Stimulated activated CD8-positive, alpha-beta memory T cell treated with anti-CD3 and anti-CD28 coated beads, Interleukin-12 subunit alpha, Interleukin-12 subunit beta, amount 100 ng/mL, for 1 hour (primary cell): ENCODE measurements around the gene TRPM3.

Source experiments
- DNase-seq: peaks from one replicate; pipeline ENCODE4 v3.0.0-alpha.2; 2020; ENCODE audit warnings: low read depth

TRPM3 gene

DNA sequence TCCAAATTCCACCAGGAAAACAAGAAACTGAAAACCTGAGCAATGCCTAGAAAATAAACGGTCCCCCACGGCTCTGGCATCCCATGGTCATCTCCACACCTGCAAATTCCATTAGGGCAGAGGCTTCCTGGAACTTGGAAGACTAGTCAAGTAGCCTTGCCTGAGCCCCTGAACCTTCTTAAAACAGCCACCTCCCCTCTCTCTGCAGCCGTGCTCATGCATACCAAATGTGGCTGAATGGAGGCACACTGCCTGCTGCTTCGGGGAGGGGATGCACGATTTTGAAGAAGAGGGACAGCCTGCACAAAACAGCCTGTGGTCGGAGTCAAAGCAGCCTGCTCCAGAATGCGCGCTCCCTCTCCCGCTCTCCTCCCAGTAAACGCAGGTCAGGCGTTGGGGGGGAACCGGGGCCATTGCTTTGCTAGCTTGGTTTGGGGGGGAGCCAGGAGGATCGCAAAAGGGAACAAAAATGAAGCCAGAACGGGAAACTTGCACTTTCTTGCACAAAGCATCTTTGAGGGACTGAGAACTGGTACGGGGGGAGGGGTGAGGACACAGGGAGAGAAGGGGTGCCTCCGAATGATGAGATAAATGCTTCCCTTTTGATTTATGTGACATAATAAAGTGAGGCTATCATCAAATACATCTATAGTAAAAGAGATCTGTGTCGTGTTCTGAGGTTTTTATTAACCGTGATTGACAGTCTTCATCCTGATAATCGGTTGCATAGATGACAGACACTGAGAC lies at the start of gene TRPM3:
Gene TRPM3, minus strand, starts transcription at position 347 of the 747 bp plus-strand sequence. Its CDS starts 267 bp downstream, at position 80.
- no peak for DNase-seq

DNA sequence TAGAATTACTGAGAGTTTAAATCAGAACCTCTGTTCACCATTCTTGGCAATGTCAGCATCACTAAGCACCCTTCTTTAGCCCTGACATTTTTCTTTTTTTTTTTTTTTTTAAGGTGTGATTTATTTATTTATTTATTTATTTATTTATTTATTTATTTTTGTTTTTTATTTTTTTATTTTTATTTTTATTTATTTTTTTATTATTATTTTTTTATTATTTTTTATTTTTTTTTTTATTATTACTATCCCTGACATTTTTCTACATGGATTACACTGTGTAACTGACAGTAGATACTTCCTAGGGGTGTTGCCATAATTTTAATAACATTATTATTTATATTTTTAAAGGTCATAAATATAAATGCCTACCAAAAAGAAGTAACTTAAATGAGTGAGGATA lies 47.0 kb upstream of the TRPM3 start:
- no peak for DNase-seq

DNA sequence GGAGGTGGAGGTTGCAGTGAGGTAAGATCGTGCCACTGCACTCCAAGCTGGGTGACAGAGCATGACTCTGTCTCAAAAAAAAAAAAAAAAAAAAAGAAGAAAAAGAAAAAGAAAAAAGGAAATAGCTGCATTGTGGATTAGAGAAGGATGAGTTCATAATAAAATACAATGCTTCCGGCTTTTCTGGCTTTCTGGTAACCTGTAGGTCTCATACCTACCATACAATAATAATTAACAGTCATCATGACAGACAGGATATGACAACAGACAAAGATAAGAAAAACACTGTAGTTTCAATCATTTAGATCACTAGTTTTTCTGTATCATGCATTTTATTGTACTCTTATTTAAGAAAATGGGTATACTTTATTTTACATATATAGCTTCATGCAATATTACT lies 40.7 kb upstream of the TRPM3 start:
- DNase-seq, result no peak

DNA sequence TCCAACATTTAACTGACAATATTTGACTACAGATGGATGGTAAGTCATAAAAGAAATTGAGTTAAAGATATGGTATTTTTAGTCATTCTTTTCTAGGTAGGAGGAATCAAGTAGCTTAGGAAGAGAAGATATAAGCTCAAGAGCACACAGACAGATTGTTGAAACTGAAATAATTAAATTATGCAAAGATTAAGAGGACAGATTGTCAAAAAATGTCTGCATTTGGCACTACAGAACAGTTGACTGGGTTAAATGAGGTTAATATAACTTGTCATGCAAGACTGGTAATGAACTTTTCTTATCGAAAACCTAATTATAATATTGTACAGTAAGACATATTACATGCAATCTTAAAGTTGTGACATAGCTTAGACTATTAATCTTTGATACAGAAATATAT lies 36.3 kb upstream of the TRPM3 start:
- no peak for DNase-seq

DNA sequence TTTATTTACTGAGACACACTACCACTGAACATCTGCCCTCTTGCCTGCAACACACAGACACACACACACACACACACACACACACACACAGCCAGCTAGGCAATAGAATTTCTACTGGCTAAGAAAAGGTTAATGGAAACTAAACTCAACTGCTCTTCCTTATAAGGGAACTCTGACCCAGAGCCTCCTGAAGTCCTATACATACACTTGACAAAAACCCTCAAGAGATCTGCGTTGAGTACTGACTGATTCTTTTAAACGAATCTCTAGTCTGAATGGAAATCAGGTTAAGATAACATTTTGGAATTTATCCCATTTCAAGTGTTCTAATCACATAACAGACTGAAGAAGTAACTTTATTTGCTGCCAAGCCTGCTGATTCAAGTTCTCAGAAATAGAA lies 25.9 kb upstream of the TRPM3 start:
- no peak for DNase-seq

DNA sequence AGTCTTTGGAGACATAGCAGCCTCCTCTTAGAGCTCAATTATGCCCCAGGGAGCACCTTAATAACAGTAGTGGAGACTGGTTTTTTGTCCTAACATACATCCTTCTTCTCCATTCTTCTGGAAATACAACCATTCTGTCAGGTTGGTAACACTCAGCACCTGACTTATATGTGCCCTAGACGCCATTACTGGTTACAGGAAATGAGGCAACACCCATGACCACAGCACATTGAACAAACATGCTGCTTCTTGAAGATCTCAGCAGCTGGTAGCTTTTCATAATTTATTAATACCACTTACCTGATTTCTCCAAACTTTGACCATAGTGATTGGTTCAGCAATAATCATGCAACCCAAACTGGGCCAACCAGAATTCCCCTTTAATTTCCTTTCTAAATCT lies 25.1 kb upstream of the TRPM3 start:
- DNase-seq, result no peak

DNA sequence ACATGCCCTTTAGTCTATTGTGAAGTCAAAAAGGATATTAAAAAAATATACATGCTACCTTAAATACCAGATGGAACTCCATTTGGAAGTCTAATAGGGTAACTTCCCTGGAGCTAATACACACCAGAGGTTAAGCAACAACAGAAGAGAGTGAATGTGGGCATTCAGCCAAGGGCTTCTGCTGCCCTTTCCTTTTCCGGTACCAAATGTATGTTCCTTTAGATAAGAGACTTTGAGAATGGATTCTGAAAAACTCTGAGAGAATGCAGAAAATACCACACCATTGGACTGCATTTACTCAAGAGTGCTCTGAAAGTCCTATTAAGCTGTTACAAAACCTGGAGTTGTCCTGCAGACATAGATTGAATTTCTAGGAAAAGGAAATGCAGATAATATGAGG lies 23.8 kb upstream of the TRPM3 start:
- DNase-seq, result no peak

DNA sequence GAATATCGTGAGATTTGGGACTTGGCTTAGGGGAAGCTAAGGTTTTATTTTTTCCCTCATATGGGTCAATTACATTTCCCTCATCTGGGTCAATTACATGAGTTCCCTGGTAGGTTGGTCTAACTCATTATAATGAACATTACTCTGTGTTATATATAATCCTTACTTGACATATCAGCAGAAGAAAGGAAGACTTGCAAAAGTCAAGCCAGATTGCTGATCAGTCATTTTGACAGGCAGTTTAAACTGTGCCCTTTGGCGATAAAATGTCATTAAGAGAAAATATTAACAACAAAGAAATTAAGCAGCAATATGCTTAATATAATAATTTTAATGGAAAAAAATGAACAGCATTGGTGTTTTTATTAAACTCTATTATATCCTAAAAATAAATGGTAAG lies 23.1 kb upstream of the TRPM3 start:
- no peak for DNase-seq

DNA sequence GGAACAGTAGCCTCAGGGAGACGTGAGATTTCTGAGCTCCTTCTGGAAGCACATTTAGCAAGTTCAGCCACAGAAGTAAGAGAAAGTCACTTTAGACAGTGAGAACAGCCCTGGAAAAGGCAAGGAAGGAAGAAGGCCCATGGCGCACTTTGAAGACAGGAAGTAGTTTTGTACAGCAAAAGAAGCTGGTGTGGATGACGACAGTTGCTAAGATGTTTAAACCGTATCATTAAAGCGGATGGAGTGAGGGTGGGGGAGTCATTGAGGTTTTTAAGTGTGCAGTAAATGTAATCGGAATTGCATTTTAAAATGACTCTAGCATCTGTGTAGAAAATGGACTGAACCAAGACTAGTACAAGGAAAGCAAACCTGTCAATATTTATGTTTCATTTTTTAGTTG lies 15.3 kb upstream of the TRPM3 start:
- DNase-seq, result no peak

DNA sequence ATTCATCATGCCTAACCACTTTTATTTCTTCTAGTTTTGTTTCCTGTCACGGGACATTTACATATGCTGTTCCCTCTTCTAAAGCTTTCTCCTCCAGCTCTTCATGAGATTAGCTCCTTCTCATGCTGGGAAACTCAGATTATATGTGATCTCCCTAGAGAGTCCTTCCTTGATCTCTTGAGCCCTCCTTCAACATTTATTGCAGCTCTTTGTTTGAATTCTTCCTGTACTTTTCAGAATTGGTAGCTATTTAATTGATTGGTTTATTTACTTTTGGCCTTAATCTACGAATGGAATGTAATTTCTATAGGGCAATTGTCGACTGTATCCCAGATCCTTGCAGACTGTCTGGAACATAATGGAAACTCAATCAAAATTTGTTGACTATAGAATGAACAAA lies 9.7 kb upstream of the TRPM3 start:
- no peak for DNase-seq

- no peak for DNase-seq
Observed at GRCh38 chr9:71130521-71130920, 9.1 kb upstream of the TRPM3 start.

GRCh38 chr9:71128796-71129195 lies 7.4 kb upstream of the TRPM3 start:
- DNase-seq, result no peak

GRCh38 chr9:71127301-71127700 lies 5.9 kb upstream of the TRPM3 start:
- DNase-seq, result no peak

- no peak for DNase-seq
Observed at GRCh38 chr9:71122421-71122820, 1.0 kb upstream of the TRPM3 start.

DNA sequence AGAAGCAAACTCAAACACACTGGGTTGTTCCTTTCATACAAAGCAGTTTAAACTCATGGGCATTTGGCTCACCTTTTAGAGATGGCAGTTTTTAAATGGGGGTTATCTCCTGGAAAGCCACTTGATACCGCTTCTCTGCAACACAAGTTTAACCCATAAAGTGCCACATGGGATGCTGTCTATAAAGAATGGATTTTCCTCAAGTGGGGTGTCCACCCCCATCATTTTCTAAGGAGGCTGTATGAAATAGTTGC lies 528 bp upstream of the TRPM3 start:
- no peak for DNase-seq

- DNase-seq, result no peak
Observed at GRCh38 chr9:71120501-71121247, 747 bp downstream of the TRPM3 start.

DNA sequence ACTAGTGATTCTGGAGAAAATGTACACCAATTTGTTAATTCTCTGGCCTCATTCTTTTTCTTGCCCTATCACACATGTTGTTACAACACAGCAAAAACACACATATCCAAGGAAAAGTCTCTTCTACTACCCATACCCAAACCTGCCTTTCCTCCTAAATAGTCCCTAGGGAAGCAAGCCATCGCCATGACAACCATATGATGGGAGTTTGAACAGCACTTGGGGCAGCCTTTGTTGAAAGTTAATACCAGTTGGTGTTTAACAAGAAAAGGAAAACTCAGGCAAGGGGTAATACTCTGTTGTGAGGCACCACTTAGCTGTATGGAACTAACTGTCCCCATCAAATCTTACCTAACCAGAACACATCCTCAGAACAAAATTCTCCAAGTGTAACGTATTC lies 1.7 kb downstream of the TRPM3 start:
- DNase-seq, result no peak

GRCh38 chr9:71118324-71118723 lies 3.1 kb downstream of the TRPM3 start:
- DNase-seq, result no peak

GRCh38 chr9:71115448-71115975 lies 5.9 kb downstream of the TRPM3 start:
- no peak for DNase-seq

DNA sequence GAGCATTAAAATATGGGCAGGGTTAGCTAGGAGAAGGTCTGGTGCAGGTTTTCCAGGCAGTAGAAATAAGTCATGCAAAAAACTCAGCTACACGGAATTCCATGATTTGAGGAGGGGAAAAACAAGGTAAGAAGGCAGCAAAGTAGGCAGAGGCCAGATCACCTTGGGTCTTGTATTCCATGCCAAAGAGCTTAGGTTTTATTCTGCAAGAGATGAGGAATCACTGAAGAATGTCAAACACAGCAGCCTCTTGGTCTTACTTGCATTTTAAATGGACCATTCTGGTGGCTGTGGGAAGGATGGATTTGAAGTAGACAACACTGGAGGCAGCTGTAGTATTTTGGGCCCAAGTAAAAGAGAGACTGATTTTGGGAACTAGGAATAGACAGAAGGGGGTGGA lies 8.6 kb downstream of the TRPM3 start:
- DNase-seq, result no peak

DNA sequence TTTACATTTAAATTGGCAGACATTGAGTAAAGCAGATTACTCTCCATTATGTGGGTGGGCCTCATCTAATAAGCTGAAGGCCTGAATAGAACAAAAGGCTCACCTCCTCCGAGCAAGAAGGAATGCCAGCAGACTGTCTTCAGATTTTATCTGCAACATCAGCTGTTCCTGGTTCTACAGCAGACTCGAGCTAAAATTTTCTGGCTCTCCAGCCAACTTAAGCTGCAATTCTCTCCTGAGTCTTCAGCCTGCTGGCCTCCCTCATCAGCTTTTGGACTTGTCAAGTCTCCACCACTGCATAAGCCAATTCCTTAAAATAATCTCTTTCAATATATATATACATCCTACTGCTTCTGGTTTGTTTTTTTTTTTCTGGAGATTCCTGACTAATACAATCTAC lies 12.5 kb downstream of the TRPM3 start:
- DNase-seq, result no peak

DNA sequence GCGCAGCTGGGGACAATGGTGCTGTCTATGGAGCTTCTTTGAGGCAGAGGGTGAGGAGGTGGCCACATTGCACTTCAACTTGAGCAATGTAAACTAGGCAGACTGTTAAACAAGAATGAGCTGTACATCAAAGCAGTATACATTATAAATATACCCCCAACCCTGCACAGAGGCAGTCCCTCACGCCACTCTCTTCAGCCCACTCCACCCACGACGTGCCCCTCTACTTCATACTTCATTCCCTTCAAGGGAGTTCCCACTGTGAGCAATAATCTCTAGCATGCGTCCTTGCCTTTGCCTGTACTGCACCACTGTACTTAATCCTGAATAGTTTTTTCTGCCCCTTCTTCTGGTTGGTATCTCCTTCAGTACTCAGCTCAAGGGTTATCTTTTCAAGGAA lies 14.4 kb downstream of the TRPM3 start:
- DNase-seq, result no peak

- no peak for DNase-seq
Observed at GRCh38 chr9:71105192-71105591, 16.2 kb downstream of the TRPM3 start.

- DNase-seq, result no peak
Observed at GRCh38 chr9:71098801-71099200, 22.6 kb downstream of the TRPM3 start.
